ENCODE measurements around the gene CCDC137.
A peak's percentile ranks its signal among the peaks of the same experiment; 100 is the strongest.

The CCDC137 gene

DNA sequence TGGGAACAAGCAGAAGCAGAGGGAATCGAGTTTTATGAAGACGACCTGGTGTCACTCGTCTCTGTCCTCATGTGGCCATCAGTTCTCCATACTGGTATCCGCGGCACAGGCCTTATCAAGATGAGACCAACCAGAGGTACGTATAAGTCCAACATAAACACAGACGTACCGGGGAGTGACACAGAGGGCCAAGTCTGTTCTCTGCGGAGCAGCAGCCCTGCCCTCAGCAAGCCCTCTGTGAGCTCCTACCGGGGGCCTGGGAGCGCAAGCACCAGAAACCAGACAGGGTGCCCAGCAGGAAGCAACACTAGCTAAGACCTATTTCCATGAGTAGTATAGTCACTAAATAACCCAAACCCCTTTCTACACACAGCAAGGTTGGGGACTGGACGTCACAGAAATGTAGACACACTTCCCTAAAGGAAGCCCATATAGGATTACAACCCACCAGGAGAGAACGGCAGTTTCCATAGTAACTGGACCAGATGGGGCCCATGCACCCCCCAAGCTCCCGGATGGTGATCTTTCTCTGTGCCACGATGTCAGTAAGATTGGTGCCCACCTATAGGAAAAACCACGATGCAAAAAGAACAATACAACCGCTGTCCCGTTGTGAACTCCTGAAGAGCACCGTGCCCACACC is 16.1 kb downstream of the CCDC137 start:
- no peak for DNase-seq (ENCODE audit: low read depth in 2 of 3, low spot score in 1 of 3)

DNA sequence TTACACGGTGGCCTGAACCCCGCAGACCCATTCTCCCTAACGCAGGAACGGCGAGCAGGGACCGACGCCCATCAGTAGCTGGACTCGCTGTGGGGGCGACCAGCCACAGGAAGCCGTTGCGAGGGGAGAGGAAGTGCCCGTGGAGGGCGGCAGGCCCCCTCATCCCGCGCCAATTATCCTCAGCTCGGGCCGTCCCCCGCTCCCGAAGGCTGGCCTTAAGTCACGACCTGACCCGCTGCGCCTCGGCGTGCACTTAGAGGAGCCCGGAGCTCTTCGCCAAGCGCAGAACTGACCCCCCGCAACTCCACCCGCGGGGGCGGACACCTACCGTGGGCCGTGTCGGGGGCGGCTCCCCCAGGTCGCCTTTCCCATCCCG is 16.7 kb downstream of the CCDC137 start:
- DNase-seq (ENCODE audit: low read depth in 2 of 3, low spot score in 1 of 3), result no peak

DNA sequence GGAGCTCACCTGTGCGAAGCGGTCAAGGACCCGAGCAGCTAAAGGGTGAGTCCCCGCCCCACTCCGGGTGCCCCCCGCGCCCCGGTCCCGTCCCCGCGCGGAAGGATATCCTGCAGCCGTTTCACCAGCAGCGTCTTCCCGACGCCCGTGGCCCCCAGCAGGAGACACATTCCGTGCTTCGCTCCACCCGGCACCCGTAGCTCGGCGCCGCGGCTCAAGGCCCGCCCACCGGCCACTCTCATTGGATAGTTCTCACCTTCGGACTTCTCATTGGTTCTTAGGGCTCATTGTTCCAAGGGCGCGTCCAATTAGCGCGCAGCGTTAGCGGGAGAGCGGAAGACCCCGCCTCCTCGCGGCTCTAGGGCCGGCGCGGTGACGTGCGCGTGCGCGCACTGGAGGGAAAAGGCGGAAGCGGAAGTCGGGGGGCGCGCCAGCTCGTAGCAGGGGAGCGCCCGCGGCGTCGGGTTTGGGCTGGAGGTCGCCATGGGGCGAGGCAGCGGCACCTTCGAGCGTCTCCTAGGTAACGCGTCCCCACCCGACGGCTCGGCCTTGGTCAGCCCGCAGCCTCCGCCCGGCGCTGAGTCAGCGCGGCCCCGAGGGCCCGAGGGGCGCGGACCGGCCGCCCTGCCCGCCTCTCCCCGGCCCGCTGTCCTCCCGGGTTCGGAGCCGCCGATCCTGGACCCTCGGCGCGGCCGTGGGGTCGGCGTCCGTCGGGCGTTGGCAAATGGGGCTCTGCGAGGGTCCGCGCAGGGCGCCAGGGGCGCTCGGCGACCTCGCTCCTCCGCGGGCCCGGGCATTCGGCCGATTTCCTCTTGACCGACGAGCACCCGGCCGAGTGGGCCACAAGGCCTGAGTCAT is 17.3 kb downstream of the CCDC137 start, which contains the start of the genes ARL16 and HGS:
Gene ARL16 (minus strand): TSS at position 214 of the 858 bp plus-strand sequence. CDS start 44 bp downstream, at position 170.
Gene HGS (plus strand): TSS at position 428 of the 858 bp plus-strand sequence. CDS start 56 bp downstream, at position 484.
- peak; percentile 96 to 98 (median 97) for DNase-seq (ENCODE audit: low read depth in 2 of 3, low spot score in 1 of 3)

DNA sequence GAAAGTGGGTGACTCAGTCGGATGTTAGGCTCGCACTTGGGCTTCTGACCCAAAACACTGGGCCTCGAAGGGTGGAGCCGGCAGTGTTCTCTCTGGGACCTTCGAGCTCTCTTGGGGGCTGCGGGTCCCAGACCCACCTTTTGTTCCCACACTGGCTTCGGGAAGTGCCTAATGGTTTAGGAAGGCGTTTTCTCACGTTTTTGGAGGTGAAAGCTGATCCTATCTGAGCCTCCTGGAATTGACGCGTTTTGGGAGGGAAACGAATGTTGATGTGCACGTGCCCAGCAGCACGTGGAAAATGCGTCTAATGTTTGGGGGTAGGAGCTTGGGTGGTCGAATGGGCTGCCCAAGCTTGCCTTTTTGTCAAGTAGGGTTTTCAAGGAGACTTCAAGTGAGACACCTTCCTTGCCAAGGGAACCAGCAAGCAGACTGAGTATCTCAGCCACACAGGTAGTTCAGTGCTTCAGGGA is 17.9 kb downstream of the CCDC137 start:
- DNase-seq (ENCODE audit: low read depth in 2 of 3, low spot score in 1 of 3), result no peak

DNA sequence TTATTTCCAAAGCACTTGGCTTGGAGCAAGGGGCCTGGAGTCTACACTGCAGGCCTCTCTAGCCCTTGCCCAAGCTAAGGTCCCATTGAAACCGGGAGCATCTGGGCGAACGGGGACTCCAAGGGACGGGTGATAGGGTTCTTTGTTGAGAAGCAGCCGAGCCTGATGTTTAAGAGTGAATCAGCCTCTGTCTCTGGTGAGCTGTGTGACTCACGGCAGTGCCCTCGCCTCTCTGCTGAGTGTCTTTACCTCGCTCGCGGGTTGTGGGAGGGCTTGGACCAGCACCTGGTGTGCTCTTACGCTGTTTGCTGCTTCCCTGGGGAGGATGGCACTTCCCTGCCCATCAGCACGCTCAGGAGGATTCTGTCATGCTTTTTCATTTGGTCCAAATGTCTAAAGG is 18.6 kb downstream of the CCDC137 start:
- peak; percentile 39 to 41 (median 40) for DNase-seq (ENCODE audit: low read depth in 2 of 3, low spot score in 1 of 3)

DNA sequence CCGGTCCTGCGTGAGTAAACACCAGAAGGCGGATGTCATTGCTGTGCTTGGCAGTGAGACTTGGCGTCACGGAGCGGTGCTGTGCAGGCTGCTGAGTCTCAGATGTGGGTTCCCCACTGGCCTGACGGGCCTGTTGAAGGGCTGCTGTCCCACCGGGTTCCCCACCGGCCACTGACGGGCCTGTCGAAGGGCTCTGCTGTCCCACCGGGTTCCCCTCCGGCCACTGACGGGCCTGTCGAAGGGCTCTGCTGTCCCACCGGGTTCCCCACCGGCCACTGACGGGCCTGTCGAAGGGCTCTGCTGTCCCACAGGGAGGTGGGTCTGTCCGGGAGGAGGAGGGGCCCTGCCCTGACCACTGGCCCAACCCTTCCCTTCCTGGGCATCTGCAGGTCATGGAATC is 20.1 kb downstream of the CCDC137 start:
- no peak for DNase-seq (ENCODE audit: low read depth in 2 of 3, low spot score in 1 of 3)

DNA sequence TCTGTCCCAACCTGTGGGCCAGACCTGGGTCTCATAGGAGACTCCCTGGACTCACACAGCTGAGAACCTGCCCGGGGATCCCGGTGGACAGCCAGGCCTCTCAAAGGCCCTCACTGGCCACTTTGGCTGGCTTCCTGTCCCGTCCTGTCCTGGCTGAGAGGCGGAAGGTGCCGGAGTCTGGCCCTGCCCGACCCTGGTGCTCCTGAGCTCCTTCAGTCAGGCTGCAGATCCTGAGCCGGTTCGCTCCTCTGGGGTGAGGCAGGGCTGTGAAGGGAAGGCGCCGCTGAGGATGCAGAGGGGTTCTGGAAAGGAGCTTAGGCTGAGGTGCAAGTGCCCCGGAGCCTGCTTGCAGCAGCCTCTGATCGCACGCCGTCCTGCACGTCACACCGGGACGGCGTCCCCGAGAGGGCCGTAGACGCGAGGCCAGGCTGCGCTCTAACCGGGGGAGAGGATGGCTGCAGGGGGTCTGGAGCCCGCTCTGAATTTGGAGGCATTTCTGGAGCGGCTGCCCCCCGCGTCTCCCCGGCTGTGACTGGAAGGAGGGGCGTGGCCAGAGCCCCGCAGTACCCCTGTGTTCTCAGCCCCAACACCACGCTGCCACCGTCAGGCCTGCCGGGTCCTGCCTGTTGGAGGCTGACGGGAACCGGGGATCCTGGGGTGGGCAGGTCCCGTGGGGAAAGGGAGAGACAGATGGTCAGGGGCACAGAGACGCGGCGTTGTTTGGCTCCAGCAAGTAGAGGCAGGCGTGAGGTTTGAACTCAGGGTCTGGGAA is 21.4 kb downstream of the CCDC137 start:
- no peak for DNase-seq (ENCODE audit: low read depth in 2 of 3, low spot score in 1 of 3)

DNA sequence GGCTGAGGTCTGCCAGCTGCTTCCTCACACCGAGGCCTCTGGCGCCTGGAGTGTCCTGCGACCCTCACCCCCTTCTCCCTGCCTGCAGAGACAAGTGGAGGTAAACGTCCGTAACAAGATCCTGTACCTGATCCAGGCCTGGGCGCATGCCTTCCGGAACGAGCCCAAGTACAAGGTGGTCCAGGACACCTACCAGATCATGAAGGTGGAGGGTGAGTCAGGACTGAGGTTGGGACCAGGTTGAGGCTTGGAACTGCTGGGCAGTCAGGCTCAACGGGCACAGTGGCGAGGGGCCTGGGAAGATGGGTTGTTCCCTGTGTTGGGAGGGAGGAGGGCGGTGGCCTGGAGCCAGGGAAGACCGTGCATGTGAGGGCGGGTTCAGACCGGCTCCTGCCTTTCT is 22.1 kb downstream of the CCDC137 start:
- DNase-seq (ENCODE audit: low read depth in 2 of 3, low spot score in 1 of 3), result no peak

DNA sequence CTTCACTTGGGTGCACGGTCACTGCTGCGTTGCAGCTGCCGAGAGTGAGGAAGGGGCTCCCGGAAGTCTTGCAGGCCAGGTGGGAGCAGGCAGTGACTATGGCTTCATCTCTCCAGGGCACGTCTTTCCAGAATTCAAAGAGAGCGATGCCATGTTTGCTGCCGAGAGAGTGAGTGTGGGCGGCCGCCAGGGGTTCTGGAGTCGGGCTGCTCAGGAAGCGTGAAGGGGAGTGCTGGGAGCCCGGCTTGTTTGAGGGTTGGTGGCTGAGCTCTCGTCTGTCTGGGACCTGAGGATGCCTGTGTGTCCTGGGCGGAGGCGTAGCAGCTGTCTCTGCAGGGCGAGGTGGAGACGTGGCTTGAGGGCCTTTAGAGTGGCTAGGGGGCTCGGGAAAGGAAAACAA is 23.5 kb downstream of the CCDC137 start:
- DNase-seq (ENCODE audit: low read depth in 2 of 3, low spot score in 1 of 3), result no peak

DNA sequence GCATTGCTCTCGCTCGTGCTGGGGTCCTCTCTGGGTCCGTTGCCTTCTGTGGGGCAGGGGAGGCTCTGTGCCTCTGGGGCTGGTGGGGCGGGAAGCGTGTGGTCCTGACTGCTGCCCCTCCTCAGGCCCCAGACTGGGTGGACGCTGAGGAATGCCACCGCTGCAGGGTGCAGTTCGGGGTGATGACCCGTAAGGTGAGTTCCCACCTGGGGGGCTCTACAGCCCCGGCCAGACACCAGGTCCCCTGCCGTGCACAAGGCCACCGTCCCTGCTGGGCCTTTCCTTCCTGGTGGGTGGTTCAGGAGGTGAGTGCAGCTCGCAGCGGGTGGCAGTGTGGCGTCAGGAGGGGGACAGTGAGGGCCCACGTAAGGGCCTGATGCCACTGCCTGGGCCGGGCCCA is 24.0 kb downstream of the CCDC137 start:
- DNase-seq (ENCODE audit: low read depth in 2 of 3, low spot score in 1 of 3), result no peak

DNA sequence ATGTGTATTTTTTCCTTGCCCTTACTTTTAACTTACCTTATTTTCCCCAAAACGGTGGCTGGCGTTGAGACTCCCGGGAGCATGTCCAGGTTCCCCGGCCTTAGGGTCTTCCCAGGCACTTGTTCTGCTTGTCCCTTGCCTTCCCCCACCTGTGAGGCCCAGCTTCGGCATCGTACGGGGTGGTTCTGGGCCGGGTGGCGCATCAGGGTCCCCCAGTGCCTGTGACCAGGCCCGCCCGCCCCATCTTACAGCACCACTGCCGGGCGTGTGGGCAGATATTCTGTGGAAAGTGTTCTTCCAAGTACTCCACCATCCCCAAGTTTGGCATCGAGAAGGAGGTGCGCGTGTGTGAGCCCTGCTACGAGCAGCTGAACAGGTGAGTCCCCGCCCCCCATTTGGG is 24.7 kb downstream of the CCDC137 start:
- DNase-seq (ENCODE audit: low read depth in 2 of 3, low spot score in 1 of 3), result no peak

DNA sequence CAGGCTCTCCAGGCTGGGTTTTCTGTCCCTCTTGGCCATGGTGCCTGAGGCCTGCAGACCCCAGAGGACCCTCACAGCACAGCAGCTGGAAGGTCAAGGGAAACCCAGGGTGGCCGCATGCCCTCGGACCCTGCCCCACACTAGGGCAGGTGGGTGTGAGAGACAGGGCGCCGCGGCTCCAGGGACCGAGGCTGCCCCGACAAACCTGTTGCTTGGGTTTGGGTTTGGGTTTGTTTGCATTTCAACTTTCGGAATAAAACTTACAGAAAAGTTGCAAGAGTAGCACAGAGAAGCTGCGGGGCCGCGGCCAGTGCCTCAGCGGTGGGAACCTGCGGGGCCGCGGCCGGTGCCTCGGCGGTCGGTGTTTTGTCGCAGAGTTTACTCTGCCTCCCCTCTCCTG is 25.1 kb downstream of the CCDC137 start:
- DNase-seq (ENCODE audit: low read depth in 2 of 3, low spot score in 1 of 3), result no peak

DNA sequence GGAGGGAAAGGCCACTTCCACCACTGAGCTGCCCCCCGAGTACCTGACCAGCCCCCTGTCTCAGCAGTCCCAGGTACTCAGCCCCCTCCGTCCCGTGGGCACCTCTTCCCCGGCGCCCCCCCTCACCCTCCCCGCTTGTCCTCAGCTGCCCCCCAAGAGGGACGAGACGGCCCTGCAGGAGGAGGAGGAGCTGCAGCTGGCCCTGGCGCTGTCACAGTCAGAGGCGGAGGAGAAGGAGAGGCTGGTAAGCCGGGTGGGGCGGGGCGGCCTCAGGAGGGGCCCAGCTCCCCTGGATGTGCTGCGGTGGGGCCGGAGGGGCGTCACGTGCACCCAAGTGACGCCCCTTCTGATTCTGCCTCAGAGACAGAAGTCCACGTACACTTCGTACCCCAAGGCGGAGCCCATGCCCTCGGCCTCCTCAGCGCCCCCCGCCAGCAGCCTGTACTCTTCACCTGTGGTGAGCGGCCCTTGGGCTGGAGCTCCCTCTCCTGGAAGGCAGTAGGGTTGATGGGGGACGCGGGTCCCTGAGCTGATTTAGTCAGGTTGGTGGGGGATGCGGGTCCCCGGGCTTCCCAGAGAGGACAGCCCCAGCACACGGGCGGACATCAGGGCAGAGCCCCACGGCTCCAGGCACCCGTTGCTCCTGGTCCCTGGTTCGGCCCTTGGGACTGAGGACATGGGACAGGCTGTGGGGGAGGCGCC is 27.1 kb downstream of the CCDC137 start:
- no peak for DNase-seq (ENCODE audit: low read depth in 2 of 3, low spot score in 1 of 3)

DNA sequence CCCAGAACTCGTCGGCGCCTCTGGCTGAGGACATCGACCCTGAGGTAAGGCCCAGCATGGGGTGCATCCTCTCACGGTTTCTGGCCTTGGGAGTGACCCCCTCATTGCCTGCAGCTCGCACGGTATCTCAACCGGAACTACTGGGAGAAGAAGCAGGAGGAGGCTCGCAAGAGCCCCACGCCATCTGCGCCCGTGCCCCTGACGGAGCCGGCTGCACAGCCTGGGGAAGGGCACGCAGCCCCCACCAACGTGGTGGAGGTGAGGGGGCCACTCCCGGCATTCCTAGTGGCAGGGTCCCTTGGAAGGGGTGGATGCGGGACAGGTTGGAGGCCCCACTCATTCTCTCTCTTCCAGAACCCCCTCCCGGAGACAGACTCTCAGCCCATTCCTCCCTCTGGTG is 28.3 kb downstream of the CCDC137 start:
- DNase-seq (ENCODE audit: low read depth in 2 of 3, low spot score in 1 of 3), result no peak

DNA sequence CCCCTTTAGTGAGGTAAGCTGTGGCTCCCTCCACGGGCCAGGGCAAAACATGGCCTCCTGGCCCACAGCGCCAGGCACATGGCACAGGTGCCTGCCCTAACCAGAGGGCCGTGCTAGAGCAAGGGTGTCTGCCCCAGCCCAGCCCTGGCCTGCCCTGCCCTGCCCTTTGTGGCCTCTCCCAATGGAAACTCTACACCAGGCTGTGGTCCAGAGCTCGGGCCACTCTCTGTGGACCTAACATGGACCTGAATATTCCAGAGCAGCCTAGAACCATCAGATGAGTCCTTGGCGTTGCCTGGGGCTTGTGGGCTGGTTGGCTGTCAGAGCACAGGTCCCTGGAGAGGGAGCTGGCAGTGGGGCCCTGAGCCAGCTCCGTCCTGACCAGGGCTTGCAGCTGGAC is 28.7 kb downstream of the CCDC137 start:
- DNase-seq (ENCODE audit: low read depth in 2 of 3, low spot score in 1 of 3), result no peak

DNA sequence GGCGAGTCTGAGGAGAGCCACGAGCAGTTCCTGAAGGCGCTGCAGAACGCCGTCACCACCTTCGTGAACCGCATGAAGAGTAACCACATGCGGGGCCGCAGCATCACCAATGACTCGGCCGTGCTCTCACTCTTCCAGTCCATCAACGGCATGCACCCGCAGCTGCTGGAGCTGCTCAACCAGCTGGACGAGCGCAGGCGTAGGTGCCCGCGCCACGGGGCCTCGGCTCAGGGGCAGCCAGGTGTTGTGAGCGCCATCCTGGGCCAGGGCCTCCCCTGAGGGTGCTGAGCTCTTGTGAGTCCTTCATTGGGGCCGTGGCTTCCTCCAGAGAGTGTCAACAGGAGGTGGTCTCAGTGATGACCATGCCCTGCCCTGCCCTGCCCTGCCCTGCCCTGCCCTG is 29.3 kb downstream of the CCDC137 start:
- DNase-seq (ENCODE audit: low read depth in 2 of 3, low spot score in 1 of 3), result no peak

DNA sequence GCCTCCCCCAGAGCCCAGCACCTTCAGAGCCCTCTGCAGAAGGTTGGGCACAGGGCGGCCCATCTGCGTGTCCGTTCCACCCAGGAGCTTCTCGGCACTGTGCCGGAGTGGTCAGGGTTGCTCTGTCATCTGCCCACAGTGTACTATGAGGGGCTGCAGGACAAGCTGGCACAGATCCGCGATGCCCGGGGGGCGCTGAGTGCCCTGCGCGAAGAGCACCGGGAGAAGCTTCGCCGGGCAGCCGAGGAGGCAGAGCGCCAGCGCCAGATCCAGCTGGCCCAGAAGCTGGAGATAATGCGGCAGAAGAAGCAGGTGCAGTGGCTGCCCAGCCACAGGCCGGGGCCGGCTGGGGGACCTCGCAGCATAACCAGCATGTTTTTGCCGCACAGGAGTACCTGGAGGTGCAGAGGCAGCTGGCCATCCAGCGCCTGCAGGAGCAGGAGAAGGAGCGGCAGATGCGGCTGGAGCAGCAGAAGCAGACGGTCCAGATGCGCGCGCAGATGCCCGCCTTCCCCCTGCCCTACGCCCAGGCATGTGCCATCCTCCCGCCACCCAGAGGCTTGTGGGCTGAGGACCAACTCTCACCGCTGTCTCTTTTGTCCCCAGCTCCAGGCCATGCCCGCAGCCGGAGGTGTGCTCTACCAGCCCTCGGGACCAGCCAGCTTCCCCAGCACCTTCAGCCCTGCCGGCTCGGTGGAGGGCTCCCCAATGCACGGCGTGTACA is 29.8 kb downstream of the CCDC137 start:
- no peak for DNase-seq (ENCODE audit: low read depth in 2 of 3, low spot score in 1 of 3)

DNA sequence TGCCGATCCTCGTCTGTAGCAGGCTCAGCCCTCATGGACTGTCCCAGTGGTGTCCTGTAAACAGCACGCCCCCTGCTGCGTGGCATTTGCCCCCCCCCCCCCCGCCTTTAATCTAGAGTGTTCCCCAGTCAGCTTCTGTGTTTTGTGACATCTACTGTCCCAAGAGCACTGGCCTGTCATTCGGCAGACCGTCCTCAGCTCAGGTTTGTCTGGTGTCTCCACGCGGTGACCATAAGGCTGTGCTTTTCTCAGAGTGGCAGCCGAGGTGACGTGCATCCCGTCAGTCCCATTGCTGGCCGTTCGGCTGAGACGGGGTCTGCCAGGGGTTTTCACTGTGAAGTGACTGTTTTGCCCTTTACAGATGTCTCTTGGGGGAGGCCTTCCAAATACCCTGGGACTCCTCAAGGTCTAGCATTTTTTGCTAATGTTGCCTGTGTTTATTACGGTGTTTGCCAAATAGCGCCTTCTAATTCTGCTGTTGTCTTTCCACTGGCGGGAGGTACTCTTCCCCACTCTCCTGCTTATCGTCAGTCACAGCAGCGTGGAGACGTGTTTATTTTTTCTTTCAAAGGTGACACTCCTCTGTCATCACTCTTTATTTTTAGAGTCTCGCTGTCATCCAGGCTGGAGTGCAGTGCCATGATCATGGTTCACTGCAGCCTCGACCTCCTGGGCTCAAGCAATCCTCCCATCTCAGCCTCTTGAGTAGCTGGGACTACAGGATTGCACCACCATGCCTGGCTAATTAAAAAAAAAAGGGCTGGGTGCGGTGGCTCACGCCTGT is 30.9 kb downstream of the CCDC137 start:
- no peak for DNase-seq (ENCODE audit: low read depth in 2 of 3, low spot score in 1 of 3)
